Effector memory CD4-positive, alpha-beta T cell (primary cell): ENCODE measurements around the gene PPP2R3B.
"Not testable (repeated sequence)": the region's sequence is repeated elsewhere in the genome, so short reads cannot be mapped to it uniquely, and the experiment has no call there.

Experiments used
- DNase-seq, 3 donors: peaks; one replicate each; pipeline ENCODE4 v3.0.0-alpha.2; 2020
- H3K27ac ChIP-seq: 2 replicates; pipeline ENCODE4 v1.7.0; 2013; ENCODE audit warnings: mild to moderate bottlenecking, low read length, moderate library complexity; ENCODE audit not compliant: insufficient read depth, poor library complexity, severe bottlenecking
- H3K27me3 ChIP-seq: replicated peaks from 2 replicates; pipeline ENCODE4 v1.7.0; 2013; ENCODE audit warnings: mild to moderate bottlenecking, low read length; ENCODE audit not compliant: insufficient read depth, control insufficient read depth, poor library complexity, severe bottlenecking
- H3K36me3 ChIP-seq: 2 replicates; pipeline ENCODE4 v1.7.0; 2013; ENCODE audit warnings: mild to moderate bottlenecking, low read length, moderate library complexity; ENCODE audit not compliant: control insufficient read depth, insufficient read depth
- H3K4me1 ChIP-seq: 2 replicates; pipeline ENCODE4 v1.7.0; 2013; ENCODE audit warnings: low read length, mild to moderate bottlenecking; ENCODE audit not compliant: control insufficient read depth, insufficient read depth, poor library complexity, severe bottlenecking
- H3K4me3 ChIP-seq: 2 replicates; pipeline ENCODE4 v1.7.0; 2013; ENCODE audit warnings: low read length, low read depth, mild to moderate bottlenecking; ENCODE audit not compliant: insufficient read depth, poor library complexity, severe bottlenecking
- H3K9me3 ChIP-seq: 2 replicates; pipeline ENCODE4 v1.7.0; 2013; ENCODE audit warnings: mild to moderate bottlenecking, low read length, moderate library complexity; ENCODE audit not compliant: control insufficient read depth

The PPP2R3B gene

DNA sequence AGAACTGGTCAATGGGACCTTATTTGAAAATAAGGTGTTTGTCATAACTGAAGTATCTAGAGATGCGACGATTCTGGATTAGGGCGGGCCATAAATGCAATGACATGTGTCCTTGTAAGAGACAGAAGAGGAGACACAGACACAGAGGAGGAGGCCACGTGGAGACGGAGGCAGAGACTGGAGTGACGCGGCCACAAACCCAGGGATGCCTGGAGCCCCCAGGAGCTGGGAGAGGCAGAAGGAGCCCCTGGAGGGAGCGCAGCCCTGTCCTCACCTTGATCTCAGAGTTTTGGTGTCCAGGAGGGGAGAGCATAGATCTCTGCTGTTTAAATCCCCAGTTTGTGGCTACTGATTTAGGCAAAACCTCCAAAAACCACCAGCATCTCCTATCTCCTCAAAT is 73.2 kb downstream of the PPP2R3B start:
- no peak for DNase-seq
- Histone ChIP-seq H3K4me1 (peaks cover 4% of the 10 kb centered on the region), H3K36me3 (peaks cover 62% of the 10 kb centered on the region), H3K27ac (no peak overlapping the region), H3K9me3 (no peaks in the 10 kb centered on the region), H3K27me3 (no peaks in the 10 kb centered on the region), H3K4me3 (no peak overlapping the region)

GRCh38 chrX:312621-313331 is 73.9 kb downstream of the PPP2R3B start:
- no peak for DNase-seq
- no peaks in the 10 kb centered on the region for H3K9me3 ChIP-seq
- H3K36me3 ChIP-seq: peaks cover 65% of the 10 kb centered on the region
- H3K27ac ChIP-seq: no peak overlapping the region
- no peak overlapping the region for H3K4me3 ChIP-seq
- peaks cover 4% of the 10 kb centered on the region for H3K4me1 ChIP-seq
- H3K27me3 ChIP-seq: no peaks in the 10 kb centered on the region

GRCh38 chrX:311156-312129 is 75.3 kb downstream of the PPP2R3B start:
- no peak overlapping the region for H3K4me3 ChIP-seq
- H3K27ac ChIP-seq: no peak overlapping the region
- H3K4me1 ChIP-seq: no peaks in the 10 kb centered on the region
- H3K9me3 ChIP-seq: no peaks in the 10 kb centered on the region
- DNase-seq: no peak
- peaks cover 62% of the 10 kb centered on the region for H3K36me3 ChIP-seq
- H3K27me3 ChIP-seq: no peaks in the 10 kb centered on the region

GRCh38 chrX:310621-311155 is 76.0 kb downstream of the PPP2R3B start:
- Histone ChIP-seq H3K27me3 (no peaks in the 10 kb centered on the region), H3K4me1 (no peaks in the 10 kb centered on the region), H3K4me3 (no peak overlapping the region), H3K27ac (no peak overlapping the region), H3K36me3 (peaks cover 69% of the 10 kb centered on the region), H3K9me3 (no peaks in the 10 kb centered on the region)
- no peak for DNase-seq

DNA sequence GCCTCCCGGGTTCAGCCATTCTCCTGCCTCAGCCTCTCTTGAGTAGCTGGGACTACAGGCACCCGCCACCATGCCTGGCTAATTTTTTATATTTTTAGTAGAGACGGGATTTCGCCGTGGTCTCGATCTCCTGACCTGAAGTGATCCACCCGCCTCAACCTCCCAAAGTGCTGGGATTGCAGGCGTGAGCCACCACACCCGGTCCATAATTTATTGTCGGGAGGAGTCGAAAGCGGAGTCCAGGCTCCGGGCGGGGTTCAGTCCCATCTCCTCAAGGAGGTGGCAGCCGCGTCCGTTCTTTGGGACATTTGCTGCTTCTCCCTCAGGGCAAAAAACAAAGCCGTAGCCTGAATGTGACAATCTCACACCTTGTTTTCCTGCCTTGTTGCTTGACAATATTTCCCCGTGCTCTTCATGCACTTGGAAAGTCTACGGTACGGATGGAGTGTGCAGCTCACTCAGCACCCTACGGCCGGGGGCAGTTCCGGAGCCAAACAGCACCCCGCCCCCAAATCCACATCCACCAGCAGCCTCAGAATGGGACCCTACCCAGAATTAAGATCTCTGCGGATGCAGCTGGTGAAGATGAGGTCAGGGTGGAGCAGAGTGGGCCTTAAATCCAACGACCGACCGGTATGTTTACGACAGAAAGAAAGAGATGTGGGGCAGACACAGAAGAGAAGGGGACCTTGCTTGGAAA is 77.7 kb downstream of the PPP2R3B start:
- H3K27me3 ChIP-seq: no peaks in the 10 kb centered on the region
- H3K4me3 ChIP-seq: no peak overlapping the region
- H3K4me1 ChIP-seq: no peaks in the 10 kb centered on the region
- no peak overlapping the region for H3K27ac ChIP-seq
- peaks cover 58% of the 10 kb centered on the region for H3K36me3 ChIP-seq
- DNase-seq: no peak
- no peaks in the 10 kb centered on the region for H3K9me3 ChIP-seq

DNA sequence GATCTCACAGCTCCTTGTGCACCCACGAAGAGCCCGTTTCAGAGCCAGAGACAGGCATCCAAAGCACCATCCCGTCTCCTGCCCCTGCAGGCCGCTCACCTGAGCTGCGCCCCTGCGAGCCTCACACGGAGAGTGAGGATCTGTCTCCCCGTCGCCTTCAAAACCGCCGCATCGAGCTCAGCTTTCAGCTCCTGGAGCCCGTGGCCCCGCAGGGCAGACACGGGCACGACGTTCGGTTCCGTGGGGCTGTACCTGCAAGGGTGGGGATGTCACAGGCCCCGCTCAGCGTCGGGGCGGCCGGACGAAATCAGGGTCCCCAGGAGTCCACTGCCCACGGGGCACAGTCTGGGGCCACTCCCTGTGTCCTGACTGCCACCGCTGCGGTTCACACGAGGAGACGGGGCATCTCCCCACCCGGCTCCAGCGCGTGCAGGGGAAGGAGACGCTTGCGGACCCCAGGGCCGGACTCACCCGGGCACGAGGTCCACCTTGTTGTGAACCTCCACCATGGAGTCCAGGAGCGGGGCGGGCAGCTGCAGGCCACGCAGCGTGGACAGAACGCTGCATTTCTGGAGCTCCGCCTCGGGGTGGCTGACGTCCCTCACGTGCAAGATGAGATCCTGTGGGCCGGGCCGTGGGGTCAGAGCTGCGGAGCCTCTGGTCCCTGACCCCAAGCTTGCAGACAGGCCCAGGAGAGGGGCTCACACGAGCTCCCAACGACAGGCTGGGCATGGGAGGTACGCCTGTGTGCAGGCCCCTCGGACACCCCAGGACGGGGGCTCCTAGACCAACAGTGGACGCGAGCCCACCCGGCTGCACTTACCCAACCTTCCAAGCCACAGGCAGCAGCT is 79.2 kb downstream of the PPP2R3B start:
- Histone ChIP-seq H3K9me3 (no peaks in the 10 kb centered on the region), H3K36me3 (peaks cover 44% of the 10 kb centered on the region), H3K4me1 (no peaks in the 10 kb centered on the region), H3K4me3 (no peak overlapping the region), H3K27ac (no peak overlapping the region), H3K27me3 (no peaks in the 10 kb centered on the region)
- no peak for DNase-seq

GRCh38 chrX:306614-307251 is 80.0 kb downstream of the PPP2R3B start:
- not testable (repeated sequence) for H3K27me3 ChIP-seq, H3K4me1 ChIP-seq, H3K4me3 ChIP-seq, DNase-seq, H3K9me3 ChIP-seq, H3K27ac ChIP-seq
- peaks cover 36% of the 10 kb centered on the region for H3K36me3 ChIP-seq

- not testable (repeated sequence) for H3K27me3 ChIP-seq, H3K9me3 ChIP-seq, H3K27ac ChIP-seq, DNase-seq, H3K4me3 ChIP-seq, H3K4me1 ChIP-seq
- peaks cover 32% of the 10 kb centered on the region for H3K36me3 ChIP-seq
These were observed 80.7 kb downstream of the PPP2R3B start for GRCh38 chrX:305781-306613.
